Measurements from ENCODE around the gene ERO1A.
A peak's percentile ranks its signal among the peaks of the same experiment; 100 is the strongest.
"Not testable (repeated sequence)": the region's sequence is repeated elsewhere in the genome, so short reads cannot be mapped to it uniquely, and the experiment has no call there.

ERO1A gene

DNA sequence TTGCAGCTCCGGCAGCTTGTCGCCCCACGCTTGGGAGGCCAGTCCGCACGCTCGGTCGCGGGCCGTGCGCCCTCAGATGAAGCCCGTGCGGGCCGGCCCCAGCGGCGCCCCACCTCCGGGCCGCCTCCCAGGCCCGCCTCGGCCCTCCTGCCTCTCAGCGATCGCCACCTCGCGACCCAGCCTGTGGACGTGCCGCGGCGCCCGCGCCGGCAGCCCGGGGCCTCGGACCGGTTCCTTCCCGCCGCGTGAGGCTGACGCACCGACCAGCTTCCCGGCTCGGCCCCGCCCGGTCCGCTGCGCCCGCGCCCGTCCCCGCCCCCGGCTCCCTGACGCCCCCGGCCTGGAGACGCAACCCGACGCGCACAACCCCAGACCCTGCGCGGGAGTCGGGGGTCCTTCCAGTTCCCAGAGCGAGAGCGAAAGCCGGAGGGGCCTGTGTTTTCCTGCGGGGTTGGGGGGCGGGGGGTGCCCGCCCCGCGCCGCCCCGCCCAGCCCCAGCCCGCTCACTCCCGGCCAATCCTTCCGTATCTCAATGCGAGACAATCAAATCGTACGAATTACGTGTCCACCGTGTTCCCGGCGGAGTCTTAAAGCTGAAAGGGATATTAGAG, at the start of gene ERO1A:
ERO1A (minus strand) TSS at position 78 of the 611 bp plus-strand sequence; CDS start at position 1, 77 bp downstream.
- DNase-seq, result peak; percentile 43 to 70

DNA sequence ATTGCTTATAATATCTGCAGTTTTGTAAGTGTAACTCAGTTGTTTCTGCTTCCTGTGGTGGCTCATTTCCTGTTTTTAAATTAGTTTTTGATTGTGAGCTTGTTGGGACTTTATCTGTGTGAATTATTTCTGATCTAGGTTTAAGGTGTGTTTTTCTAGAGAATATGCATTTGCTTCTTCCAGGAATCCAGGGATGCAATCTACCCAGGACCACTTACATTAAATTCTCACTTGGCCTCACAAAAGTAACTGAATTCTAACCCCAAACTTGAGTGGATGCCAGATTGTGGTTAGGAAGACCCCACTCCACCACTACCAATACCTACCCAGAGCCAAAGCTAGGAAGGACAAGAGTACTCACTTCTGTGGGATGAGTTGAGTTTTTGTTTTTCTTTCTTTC, 46.5 kb upstream of the ERO1A start:
- no peak for DNase-seq

GRCh38 chr14:52740751-52741150, 45.4 kb upstream of the ERO1A start:
- no peak for DNase-seq

DNA sequence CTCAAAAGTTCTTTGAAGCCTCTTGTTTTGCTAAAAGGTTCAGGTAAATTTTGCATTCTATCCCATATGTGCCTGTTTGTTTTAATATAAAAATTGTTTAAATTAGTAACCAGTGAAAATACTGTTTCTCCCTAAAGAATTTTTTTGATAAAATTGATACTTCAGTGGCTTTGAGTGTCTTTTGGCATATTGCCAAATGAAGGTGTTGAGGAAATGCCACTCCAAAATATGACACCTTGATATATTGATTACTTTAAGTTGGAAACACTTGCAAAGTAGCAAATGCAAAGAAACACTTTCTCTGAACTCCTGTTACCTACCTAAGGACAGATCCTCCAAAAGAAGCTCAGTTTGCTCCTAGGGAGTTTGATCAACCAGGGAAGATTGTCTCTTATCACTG, 43.1 kb upstream of the ERO1A start:
- DNase-seq, result peak in 1 of 2 experiments; percentile 2

- DNase-seq, result no peak
These were observed 40.6 kb upstream of the ERO1A start for GRCh38 chr14:52735921-52736489.

- no peak for DNase-seq
These were observed 38.5 kb upstream of the ERO1A start for GRCh38 chr14:52733824-52734223.

GRCh38 chr14:52730709-52731111, 35.4 kb upstream of the ERO1A start:
- no peak for DNase-seq

GRCh38 chr14:52729925-52730708, 34.8 kb upstream of the ERO1A start, which contains the start of gene STYX:
Gene STYX, plus strand, starts transcription at chr14:52730166. Its CDS starts 309 bp downstream, at chr14:52730475.
- DNase-seq, result peak; percentile 93 to 98

- DNase-seq, result no peak
These were observed 34.2 kb upstream of the ERO1A start for GRCh38 chr14:52729585-52729924.

- DNase-seq, result not testable (repeated sequence)
These were observed 33.7 kb upstream of the ERO1A start for GRCh38 chr14:52729035-52729434.

GRCh38 chr14:52727509-52727908, 32.2 kb upstream of the ERO1A start:
- DNase-seq, result not testable (repeated sequence)

DNA sequence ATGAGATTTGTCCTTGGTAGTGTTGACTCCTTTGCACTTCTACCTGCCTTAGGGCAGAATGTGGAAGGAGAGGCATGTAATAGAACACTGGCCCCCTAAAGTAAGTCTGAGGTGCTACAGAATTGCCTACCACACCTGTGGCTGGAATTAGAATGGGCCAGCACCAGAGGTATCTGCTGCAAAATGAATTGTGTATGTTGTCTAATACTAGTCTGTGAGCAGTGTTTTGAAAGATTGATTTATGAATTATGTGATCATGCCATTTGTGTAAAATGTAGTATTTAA, 28.9 kb upstream of the ERO1A start:
- DNase-seq, result no peak

- DNase-seq, result no peak
These were observed 28.4 kb upstream of the ERO1A start for GRCh38 chr14:52723514-52724359.

DNA sequence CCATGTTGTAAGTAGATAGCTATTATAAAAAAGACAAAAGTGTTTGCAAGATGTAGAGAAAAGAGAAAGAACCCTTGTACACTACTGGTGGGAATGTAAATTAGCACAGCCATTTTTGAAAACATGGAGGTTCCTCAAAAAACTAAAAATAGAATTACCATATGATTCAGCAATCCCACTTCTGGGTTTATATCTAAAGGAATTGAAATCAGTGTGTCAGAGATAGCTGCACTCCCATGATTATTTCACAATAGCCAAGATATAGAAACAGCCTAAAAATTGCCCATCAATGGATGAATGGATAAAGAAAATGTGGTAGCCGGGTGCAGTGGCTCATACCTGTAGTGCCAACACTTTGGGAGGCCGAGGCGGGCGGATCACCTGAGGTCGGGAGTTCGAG, 20.8 kb upstream of the ERO1A start:
- no peak for DNase-seq

DNA sequence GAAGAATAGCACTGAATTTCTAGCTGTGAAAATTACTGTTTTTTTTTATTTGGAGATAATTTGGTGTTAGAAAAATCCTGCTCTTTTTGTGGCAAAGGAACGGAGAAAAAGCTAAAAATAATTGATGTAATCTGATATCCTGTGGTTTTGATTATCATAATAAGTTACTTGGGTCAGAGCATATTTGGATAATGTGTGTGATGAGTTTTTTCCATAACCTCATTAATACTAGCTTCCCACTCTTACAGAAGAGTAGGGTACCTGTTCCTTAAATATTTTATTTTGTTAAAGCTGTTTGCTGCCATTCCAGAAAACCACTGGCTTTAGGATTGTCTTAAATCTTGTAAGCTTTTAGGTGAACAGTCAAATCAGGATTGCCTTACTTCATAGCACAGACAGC, 16.3 kb upstream of the ERO1A start:
- no peak for DNase-seq

- peak; percentile 84 to 89 for DNase-seq
These were observed 11.7 kb upstream of the ERO1A start, which contains the start of gene PSMC6 for GRCh38 chr14:52706724-52707706. Gene PSMC6, plus strand, starts transcription at chr14:52707200. Its CDS starts 20 bp downstream, at chr14:52707220.

- no peak for DNase-seq
These were observed 10.9 kb upstream of the ERO1A start for GRCh38 chr14:52706286-52706685.

- DNase-seq, result no peak
These were observed 8.3 kb upstream of the ERO1A start for GRCh38 chr14:52703664-52704063.

- peak; percentile 75 to 92 for DNase-seq
These were observed 7.9 kb upstream of the ERO1A start for GRCh38 chr14:52703225-52703624.

GRCh38 chr14:52701223-52701622, 5.9 kb upstream of the ERO1A start:
- no peak for DNase-seq

- no peak for DNase-seq
These were observed 5.4 kb upstream of the ERO1A start for GRCh38 chr14:52700701-52701172.

All from NCI-H446 (cell line).